Loucy (cell line): ENCODE results near the gene MYOM3.

Experiments used
- H2AFZ ChIP-seq: fragments of 200-600 bp; sonication (generic); 2 replicates; pipeline ENCODE4 v1.6.0; 2016; ENCODE audit warnings: antibody characterized with exemption, mild to moderate bottlenecking, low read length, moderate library complexity
- H3F3A ChIP-seq: fragments of 200-600 bp; 2 replicates; pipeline ENCODE4 v1.6.0; 2016; ENCODE audit warnings: antibody characterized with exemption, low read depth, mild to moderate bottlenecking
- H3K27me3 ChIP-seq: fragments of 200-600 bp; sonication (generic); 2 replicates; pipeline ENCODE4 v1.6.1; 2014; ENCODE audit warnings: low read length, mild to moderate bottlenecking; ENCODE audit not compliant: insufficient read depth, poor library complexity, severe bottlenecking
- H3K36me3 ChIP-seq: fragments of 200-600 bp; sonication (generic); 2 replicates; pipeline ENCODE4 v1.6.1; 2016; ENCODE audit warnings: low read length; ENCODE audit not compliant: insufficient read depth
- H3K4me1 ChIP-seq: fragments of 200-600 bp; sonication (generic); 2 replicates; pipeline ENCODE4 v1.5.1; 2014; ENCODE audit warnings: low read length, mild to moderate bottlenecking; ENCODE audit not compliant: insufficient read depth, poor library complexity, severe bottlenecking
- H3K4me2 ChIP-seq: fragments of 200-600 bp; sonication (generic); 2 replicates; pipeline ENCODE4 v1.6.0; 2014; ENCODE audit warnings: antibody characterized with exemption, low read length, low read depth, mild to moderate bottlenecking; ENCODE audit not compliant: poor library complexity, severe bottlenecking
- H3K4me3 ChIP-seq: fragments of 200-600 bp; sonication (generic); 2 replicates; pipeline ENCODE4 v1.5.1; 2014; ENCODE audit warnings: low read length, mild to moderate bottlenecking, mixed read lengths; ENCODE audit not compliant: poor library complexity, severe bottlenecking
- H3K79me2 ChIP-seq: fragments of 200-600 bp; sonication (generic); 2 replicates; pipeline ENCODE4 v1.6.1; 2014; ENCODE audit warnings: low read length; ENCODE audit not compliant: insufficient read depth
- H3K9ac ChIP-seq: fragments of 200-600 bp; sonication (generic); 2 replicates; pipeline ENCODE4 v1.6.0; 2014; ENCODE audit warnings: mild to moderate bottlenecking, low read depth, low read length, moderate library complexity; ENCODE audit not compliant: poor library complexity, severe bottlenecking
- H3K9me2 ChIP-seq: fragments of 200-600 bp; sonication (generic); replicated peaks from 2 replicates; pipeline ENCODE4 v1.6.1; 2016; ENCODE audit warnings: low read depth, low read length, mixed read lengths
- H3K9me3 ChIP-seq: fragments of 200-600 bp; sonication (generic); 2 replicates; pipeline ENCODE4 v1.6.1; 2014; ENCODE audit warnings: mild to moderate bottlenecking, antibody characterized with exemption, low read length, low read depth; ENCODE audit not compliant: insufficient read depth
- H4K20me1 ChIP-seq: fragments of 200-600 bp; sonication (generic); 2 replicates; pipeline ENCODE4 v1.6.0; 2014; ENCODE audit warnings: antibody characterized with exemption, low read length, mild to moderate bottlenecking; ENCODE audit not compliant: insufficient read depth, poor library complexity, severe bottlenecking
- CTCF ChIP-seq: fragments of 200-600 bp; sonication (generic); conservative IDR thresholded peaks from 2 replicates; pipeline ENCODE4 v1.5.1; 2014; ENCODE audit warnings: mild to moderate bottlenecking, antibody characterized with exemption, low read length
- EZH2phosphoT487 ChIP-seq: fragments of 200-600 bp; IDR thresholded peaks from 2 replicates; pipeline ENCODE4 v1.6.1; 2018; ENCODE audit warnings: antibody characterized with exemption, mild to moderate bottlenecking, moderate library complexity, borderline replicate concordance

The MYOM3 gene

GRCh38 chr1:24122776-24123175 is 10.8 kb upstream of the MYOM3 start:
- no peaks in the 10 kb centered on the region for H3K27me3 ChIP-seq

GRCh38 chr1:24121406-24121805 is 9.5 kb upstream of the MYOM3 start:
- H4K20me1 ChIP-seq: no peaks in the 10 kb centered on the region
- TF ChIP-seq CTCF (no peak), EZH2phosphoT487 (no peak)
- H3K4me1 ChIP-seq: no peaks in the 10 kb centered on the region
- H3K9me3 ChIP-seq: no peaks in the 10 kb centered on the region
- no peaks in the 10 kb centered on the region for H3K27me3 ChIP-seq
- H3K4me3 ChIP-seq: no peak overlapping the region
- H3K79me2 ChIP-seq: no peaks in the 10 kb centered on the region
- H3K9ac ChIP-seq: no peak overlapping the region
- H3K9me2 ChIP-seq: no peaks in the 10 kb centered on the region
- no peak overlapping the region for H2AFZ ChIP-seq
- no peaks in the 10 kb centered on the region for H3K36me3 ChIP-seq
- no peak overlapping the region for H3K4me2 ChIP-seq
- no peaks in the 10 kb centered on the region for H3F3A ChIP-seq

More at GRCh38 chr1:24122776-24123175, 10.8 kb upstream of the MYOM3 start:
- Histone ChIP-seq H3F3A (no peaks in the 10 kb centered on the region), H3K36me3 (no peaks in the 10 kb centered on the region), H3K9ac (no peak overlapping the region), H3K4me3 (no peak overlapping the region), H3K4me1 (no peaks in the 10 kb centered on the region), H3K79me2 (no peaks in the 10 kb centered on the region), H3K4me2 (no peak overlapping the region), H3K9me3 (no peaks in the 10 kb centered on the region), H2AFZ (no peak overlapping the region), H4K20me1 (no peaks in the 10 kb centered on the region), H3K9me2 (no peaks in the 10 kb centered on the region)
- no peak for TF ChIP-seq CTCF
- TF ChIP-seq EZH2phosphoT487: no peak

DNA sequence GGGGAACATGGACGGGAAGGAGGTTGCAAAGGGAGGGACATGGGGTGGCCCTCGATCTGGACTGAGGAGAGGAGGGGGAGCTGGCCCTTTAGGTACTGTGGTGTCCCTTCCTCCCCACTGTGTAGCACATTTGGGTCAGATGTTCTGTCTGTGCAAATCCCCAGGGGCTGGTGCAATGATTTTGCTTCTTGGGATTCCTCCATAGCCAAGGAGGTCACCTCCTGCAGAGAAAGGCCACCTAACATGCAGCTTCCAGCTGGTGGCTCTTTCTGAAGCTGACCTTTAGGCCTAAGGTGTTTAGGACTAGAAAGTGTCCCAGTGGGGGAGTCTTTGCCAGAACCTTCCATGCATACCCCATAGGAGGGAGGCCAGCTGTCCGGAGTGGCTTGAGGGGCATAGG is 9.0 kb upstream of the MYOM3 start:
- Histone ChIP-seq H3K4me1 (no peaks in the 10 kb centered on the region), H3K4me3 (no peak overlapping the region), H3K79me2 (no peaks in the 10 kb centered on the region), H3K9me2 (no peaks in the 10 kb centered on the region), H3F3A (no peaks in the 10 kb centered on the region), H3K9me3 (no peaks in the 10 kb centered on the region), H2AFZ (no peak overlapping the region), H3K36me3 (no peaks in the 10 kb centered on the region), H3K27me3 (no peaks in the 10 kb centered on the region), H4K20me1 (no peaks in the 10 kb centered on the region), H3K9ac (no peak overlapping the region), H3K4me2 (no peak overlapping the region)
- no peak for TF ChIP-seq CTCF
- no peak for TF ChIP-seq EZH2phosphoT487
